ENCODE data around the gene SLC9B2.

Gene SLC9B2

DNA sequence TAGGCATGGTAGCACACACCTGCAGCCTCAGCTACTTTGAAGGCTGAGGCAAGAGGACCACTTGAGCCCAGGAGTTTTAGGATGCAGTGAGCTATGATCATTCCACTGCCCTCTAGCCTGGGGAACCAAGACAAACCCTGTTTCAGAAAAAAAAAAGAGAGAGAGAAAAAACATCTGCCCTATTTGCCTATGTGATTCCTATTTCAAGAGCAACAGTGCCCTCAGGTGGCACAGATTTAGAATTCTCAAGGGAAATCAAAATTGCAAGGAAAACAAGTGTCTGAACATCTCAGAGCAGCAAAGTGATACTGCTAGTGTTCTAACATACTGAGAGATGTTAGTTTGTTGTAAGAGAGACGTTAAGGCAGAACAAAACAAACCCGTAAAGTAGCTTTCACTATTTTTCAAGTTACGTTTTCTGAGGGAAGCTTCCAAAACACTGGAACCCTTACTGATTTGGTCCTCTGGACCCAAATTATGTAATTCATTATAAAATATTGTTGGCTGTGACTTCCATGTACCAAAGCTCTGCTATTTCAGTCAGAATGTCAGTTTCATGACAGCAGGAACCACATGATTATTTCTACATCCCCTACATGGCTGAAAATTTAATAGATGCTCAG is 15.2 kb upstream of the SLC9B2 start:
- Histone ChIP-seq H3K4me3 (replicated peaks; ENCODE audit: low read depth, low read length) (no peak overlapping the region), H3K36me3 (ENCODE audit: control insufficient read depth, insufficient read depth, low read length) (no peaks in the 10 kb centered on the region), H3K27me3 (replicated peaks; ENCODE audit: control insufficient read depth, insufficient read depth, low read length) (no peaks in the 10 kb centered on the region)
- TF ChIP-seq CTCF (IDR thresholded peaks at IDR 0.05; ENCODE audit: insufficient read depth, low read length, poor library complexity, severe bottlenecking), result peak; percentile 66
- peak; percentile 48 for DNase-seq (ENCODE audit: extremely low read depth, insufficient read length)

- no peak for TF ChIP-seq CTCF (IDR thresholded peaks at IDR 0.05; ENCODE audit: insufficient read depth, low read length, poor library complexity, severe bottlenecking)
- no peak overlapping the region for H3K4me3 ChIP-seq (replicated peaks; ENCODE audit: low read depth, low read length)
- no peak for DNase-seq (ENCODE audit: extremely low read depth, insufficient read length)
- H3K27me3 ChIP-seq (replicated peaks; ENCODE audit: control insufficient read depth, insufficient read depth, low read length), result no peaks in the 10 kb centered on the region
- H3K36me3 ChIP-seq (ENCODE audit: control insufficient read depth, insufficient read depth, low read length), result no peaks in the 10 kb centered on the region
Observed at GRCh38 chr4:103089481-103089880, 12.9 kb upstream of the SLC9B2 start.

GRCh38 chr4:103086551-103086950 is 10.0 kb upstream of the SLC9B2 start:
- no peaks in the 10 kb centered on the region for H3K27me3 ChIP-seq (replicated peaks; ENCODE audit: control insufficient read depth, insufficient read depth, low read length)

GRCh38 chr4:103085555-103086196 is 9.1 kb upstream of the SLC9B2 start:
- H3K27me3 ChIP-seq (replicated peaks; ENCODE audit: control insufficient read depth, insufficient read depth, low read length), result no peaks in the 10 kb centered on the region
- DNase-seq (ENCODE audit: extremely low read depth, insufficient read length), result no peak
- TF ChIP-seq CTCF (IDR thresholded peaks at IDR 0.05; ENCODE audit: insufficient read depth, low read length, poor library complexity, severe bottlenecking), result no peak
- H3K36me3 ChIP-seq (ENCODE audit: control insufficient read depth, insufficient read depth, low read length), result no peaks in the 10 kb centered on the region
- no peak overlapping the region for H3K4me3 ChIP-seq (replicated peaks; ENCODE audit: low read depth, low read length)

More at GRCh38 chr4:103086551-103086950, 10.0 kb upstream of the SLC9B2 start:
- no peak for DNase-seq (ENCODE audit: extremely low read depth, insufficient read length)
- Histone ChIP-seq H3K4me3 (replicated peaks; ENCODE audit: low read depth, low read length) (no peak overlapping the region), H3K36me3 (ENCODE audit: control insufficient read depth, insufficient read depth, low read length) (no peaks in the 10 kb centered on the region)
- no peak for TF ChIP-seq CTCF (IDR thresholded peaks at IDR 0.05; ENCODE audit: insufficient read depth, low read length, poor library complexity, severe bottlenecking)

GRCh38 chr4:103079621-103080020 is 3.1 kb upstream of the SLC9B2 start:
- TF ChIP-seq CTCF (IDR thresholded peaks at IDR 0.05; ENCODE audit: insufficient read depth, low read length, poor library complexity, severe bottlenecking), result no peak

More at GRCh38 chr4:103079621-103080020, 3.1 kb upstream of the SLC9B2 start:
- DNase-seq (ENCODE audit: extremely low read depth, insufficient read length), result no peak
- Histone ChIP-seq H3K4me3 (replicated peaks; ENCODE audit: low read depth, low read length) (no peak overlapping the region), H3K36me3 (ENCODE audit: control insufficient read depth, insufficient read depth, low read length) (no peaks in the 10 kb centered on the region), H3K27me3 (replicated peaks; ENCODE audit: control insufficient read depth, insufficient read depth, low read length) (no peaks in the 10 kb centered on the region)
